ENCODE measurements around the gene GINS1.

The GINS1 gene

DNA sequence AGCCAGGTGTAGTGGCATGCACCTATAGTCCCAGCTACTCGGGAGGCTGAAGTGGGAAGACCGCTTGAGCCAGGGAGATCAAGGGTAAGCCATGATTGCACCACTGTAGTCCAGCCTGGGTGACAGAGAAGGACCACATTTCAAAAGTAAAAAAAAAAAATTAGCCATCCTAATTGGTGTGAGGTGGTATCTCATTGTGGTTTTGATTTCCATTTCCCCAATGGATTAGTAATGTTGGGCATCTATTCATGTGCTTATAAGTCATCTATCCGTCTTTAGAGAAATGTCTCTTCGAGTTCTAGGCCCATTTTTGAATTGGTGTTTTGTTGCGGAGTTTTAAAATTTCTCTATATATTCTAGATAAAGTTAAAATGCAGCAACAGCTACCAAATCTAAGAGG, 38.5 kb upstream of the GINS1 start:
- H3K27ac ChIP-seq, result no peak overlapping the region
- TF ChIP-seq, protein P1, sequence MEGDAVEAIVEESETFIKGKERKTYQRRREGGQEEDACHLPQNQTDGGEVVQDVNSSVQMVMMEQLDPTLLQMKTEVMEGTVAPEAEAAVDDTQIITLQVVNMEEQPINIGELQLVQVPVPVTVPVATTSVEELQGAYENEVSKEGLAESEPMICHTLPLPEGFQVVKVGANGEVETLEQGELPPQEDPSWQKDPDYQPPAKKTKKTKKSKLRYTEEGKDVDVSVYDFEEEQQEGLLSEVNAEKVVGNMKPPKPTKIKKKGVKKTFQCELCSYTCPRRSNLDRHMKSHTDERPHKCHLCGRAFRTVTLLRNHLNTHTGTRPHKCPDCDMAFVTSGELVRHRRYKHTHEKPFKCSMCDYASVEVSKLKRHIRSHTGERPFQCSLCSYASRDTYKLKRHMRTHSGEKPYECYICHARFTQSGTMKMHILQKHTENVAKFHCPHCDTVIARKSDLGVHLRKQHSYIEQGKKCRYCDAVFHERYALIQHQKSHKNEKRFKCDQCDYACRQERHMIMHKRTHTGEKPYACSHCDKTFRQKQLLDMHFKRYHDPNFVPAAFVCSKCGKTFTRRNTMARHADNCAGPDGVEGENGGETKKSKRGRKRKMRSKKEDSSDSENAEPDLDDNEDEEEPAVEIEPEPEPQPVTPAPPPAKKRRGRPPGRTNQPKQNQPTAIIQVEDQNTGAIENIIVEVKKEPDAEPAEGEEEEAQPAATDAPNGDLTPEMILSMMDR (IDR thresholded peaks at IDR 0.05), result no peak
- TF ChIP-seq ZFX (IDR thresholded peaks at IDR 0.05; ENCODE audit: borderline replicate concordance), result no peak

DNA sequence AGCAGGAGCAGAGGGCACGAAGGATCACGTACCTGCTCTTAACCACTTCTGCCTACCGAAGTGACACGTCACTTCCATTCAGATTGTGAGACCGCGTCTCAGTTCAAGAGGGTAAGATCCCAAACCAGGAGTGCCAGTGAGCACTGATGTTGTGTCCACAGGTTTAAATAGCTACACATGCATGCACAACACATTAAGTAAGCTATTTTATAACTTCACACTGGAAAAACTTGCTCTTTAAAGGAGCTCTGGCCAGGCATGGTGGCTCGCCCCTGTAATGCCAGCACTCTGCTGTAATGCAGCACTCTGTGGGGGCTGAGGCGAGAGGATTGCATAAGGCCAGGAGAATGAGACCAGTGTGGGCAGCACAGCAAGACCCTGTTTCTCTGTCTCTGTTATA, 37.9 kb upstream of the GINS1 start:
- no peak for TF ChIP-seq ZFX (IDR thresholded peaks at IDR 0.05; ENCODE audit: borderline replicate concordance)
- TF ChIP-seq, protein P1 (IDR thresholded peaks at IDR 0.05), result no peak
- H3K27ac ChIP-seq, result no peak overlapping the region

DNA sequence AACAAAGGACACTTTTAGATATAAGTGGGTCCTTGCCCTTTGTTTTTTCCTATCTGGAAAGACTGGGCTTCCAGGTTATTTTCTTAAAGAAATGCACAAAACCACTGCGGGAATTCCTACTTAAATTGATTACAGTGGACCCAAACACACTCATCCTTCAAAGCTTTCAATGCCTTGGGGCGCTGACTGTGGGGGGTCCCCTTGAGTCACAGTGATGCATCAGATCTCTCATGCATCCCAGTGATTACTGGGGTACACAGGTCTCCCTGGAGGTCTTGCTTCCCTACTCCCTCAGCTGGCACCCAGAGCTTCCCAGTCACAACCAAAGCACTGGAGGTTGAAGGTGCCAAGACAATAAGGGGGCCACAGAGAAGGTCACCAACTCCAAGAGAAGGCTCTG, 37.5 kb upstream of the GINS1 start:
- no peak overlapping the region for H3K27ac ChIP-seq
- TF ChIP-seq, protein P1 (IDR thresholded peaks at IDR 0.05), result no peak
- TF ChIP-seq ZFX (IDR thresholded peaks at IDR 0.05; ENCODE audit: borderline replicate concordance), result no peak

DNA sequence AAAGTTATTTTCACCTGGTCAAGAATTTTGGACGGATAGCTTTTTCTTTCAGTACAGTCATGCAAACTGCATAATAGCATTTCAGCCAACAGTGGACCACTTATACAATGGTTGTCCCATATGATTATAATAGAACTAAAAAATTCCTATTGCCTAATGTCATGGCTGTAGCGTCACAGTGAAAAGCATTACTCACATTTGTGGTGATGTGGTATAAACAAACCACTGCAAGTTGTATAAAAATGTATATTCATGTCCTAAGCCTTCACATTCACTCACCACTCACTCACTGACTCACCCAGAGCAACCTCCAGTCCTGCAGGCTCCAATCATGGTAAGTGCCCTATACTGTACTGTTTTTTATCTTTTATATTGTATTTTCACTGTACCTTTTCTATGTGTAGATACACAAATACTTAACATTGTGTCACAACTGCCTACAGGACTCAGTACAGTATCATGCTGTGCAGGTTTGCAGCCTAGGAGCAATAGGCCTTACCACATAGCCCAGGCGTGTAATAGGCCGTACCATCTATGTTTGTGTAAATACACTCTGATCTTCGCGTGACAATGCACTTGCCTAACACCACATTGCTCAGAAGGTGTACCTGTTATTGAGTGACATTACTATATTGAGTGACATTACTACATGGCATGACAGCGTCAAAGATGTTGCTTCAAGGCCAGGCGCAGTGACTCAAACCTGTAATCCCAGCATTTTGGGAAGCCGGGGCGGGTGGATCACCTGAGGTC, 34.7 kb upstream of the GINS1 start:
- TF ChIP-seq, protein P1 (IDR thresholded peaks at IDR 0.05), result no peak
- TF ChIP-seq ZFX (IDR thresholded peaks at IDR 0.05; ENCODE audit: borderline replicate concordance), result no peak
- no peak overlapping the region for H3K27ac ChIP-seq

DNA sequence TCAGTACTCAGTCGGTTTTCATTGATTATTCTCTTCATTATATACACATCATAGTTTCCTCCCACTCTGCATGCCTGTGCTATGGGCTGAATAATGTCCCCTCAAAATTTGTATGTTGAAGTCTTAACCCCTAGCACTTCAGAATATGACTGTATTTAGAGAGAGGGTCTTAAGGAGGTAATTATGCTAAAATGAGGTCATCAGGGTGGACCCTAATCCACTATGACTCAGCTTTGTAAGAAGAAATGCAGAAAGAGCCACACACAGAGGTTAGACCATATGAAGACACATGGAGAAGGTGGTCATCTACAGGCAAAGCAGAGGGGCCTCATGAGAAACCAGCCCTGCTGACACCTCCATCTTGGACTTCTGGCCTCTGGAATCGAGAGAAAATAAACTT, 32.6 kb upstream of the GINS1 start:
- TF ChIP-seq, protein P1 (IDR thresholded peaks at IDR 0.05), result no peak
- no peak for TF ChIP-seq ZFX (IDR thresholded peaks at IDR 0.05; ENCODE audit: borderline replicate concordance)
- no peak overlapping the region for H3K27ac ChIP-seq

DNA sequence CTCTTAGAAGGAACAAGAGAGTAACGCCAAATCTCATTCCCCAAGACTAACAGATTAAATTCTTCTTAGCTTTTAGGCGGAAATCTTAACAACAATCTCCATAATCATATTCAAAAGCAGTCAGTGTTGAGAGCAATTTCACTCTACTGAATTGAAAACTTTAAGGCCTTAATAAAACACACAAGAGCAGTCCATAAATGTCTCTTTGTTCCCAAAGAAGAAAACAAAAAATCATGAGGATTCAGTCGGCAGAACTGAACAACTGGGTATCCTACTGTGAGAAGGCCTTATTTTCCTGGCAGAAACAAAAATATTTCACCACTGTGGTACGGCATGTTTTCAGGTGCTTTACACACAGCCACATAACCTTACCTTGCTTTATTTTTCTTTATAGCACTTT, 31.2 kb upstream of the GINS1 start:
- H3K27ac ChIP-seq, result no peak overlapping the region
- no peak for TF ChIP-seq ZFX (IDR thresholded peaks at IDR 0.05; ENCODE audit: borderline replicate concordance)
- TF ChIP-seq, protein P1 (IDR thresholded peaks at IDR 0.05), result no peak

DNA sequence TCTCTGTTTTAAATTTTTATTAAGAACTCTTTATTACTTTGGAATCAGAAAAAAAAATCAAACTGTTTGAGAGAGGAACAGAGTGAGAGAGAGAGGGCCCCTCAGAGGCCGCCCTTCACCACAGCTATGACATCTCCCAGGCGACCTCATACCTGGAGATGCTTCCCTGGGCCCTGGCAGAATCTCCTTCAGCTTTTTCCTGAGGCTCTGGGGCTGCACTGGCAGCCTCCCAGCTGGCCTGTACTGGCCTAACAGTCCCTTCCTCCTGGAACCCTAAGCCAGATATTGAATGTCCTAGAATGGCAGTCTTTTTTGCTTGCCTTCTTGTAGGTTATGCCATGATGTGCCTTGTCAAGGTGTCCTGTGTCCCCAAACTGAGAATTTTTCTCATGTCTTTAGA, 30.6 kb upstream of the GINS1 start:
- TF ChIP-seq, protein P1 (IDR thresholded peaks at IDR 0.05), result no peak
- no peak for TF ChIP-seq ZFX (IDR thresholded peaks at IDR 0.05; ENCODE audit: borderline replicate concordance)
- no peak overlapping the region for H3K27ac ChIP-seq

Data from 22Rv1 (cell line).